ENCODE results near the gene CACNA1B.
"Not testable (repeated sequence)": the region's sequence is repeated elsewhere in the genome, so short reads cannot be mapped to it uniquely, and the experiment has no call there.

CACNA1B gene

DNA sequence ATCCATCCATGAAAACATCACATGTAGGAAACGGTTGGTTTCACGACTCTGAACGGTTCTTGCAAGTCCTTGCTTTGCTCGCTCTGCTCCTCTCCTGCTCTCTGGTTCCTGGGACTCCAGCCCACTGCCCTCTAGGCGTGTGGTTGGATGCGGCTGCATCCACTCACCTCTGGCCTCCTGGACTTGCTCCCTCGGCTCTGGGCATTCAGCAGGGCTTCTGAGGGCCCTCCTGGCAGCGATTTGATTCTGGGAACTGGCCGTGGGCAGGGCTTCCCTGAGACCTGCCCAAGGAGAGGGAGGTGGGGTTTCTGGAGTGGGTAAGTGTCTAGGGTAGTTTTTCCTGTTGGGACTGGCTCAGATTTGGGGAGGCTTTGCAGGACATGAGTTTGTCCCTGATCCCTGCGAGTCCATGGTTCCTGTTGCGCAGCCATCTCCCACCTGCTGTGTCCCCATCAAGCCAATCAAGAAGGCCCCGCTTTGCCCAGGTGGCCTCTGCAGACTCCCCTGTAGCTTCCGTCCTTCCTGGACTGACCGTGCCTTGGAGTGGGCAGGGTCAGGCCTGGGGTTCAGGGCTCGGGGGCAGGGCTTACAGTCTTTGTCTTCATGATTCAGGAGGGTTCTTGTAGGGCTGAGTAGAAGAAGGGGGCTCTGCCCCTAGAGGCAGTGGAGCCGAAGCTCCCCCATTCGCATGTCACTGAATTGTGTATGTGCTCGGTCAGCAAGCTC is 192.3 kb downstream of the CACNA1B start:
- no peak for DNase-seq (ENCODE audit: low read depth, low spot score)

DNA sequence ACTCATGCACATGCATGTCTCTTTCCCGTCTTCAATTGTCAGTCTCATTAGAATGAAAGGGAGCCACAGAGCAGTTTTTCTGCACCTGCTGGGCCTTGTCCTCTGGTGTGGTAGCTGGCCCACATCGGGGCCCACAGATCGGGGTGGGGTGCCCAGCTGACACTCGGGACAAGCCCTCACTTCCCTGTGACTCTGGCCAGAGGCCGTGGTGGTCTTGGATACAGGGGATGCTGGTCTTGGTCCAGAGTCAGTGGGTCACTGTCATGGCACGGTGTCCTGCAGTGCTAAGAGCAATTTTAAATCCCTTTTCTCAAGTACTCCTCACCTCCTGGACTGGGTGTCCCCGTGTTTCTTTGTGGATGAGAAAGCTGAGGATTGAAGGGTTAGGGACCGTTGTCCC is 193.2 kb downstream of the CACNA1B start:
- DNase-seq (ENCODE audit: low read depth, low spot score) = no peak

DNA sequence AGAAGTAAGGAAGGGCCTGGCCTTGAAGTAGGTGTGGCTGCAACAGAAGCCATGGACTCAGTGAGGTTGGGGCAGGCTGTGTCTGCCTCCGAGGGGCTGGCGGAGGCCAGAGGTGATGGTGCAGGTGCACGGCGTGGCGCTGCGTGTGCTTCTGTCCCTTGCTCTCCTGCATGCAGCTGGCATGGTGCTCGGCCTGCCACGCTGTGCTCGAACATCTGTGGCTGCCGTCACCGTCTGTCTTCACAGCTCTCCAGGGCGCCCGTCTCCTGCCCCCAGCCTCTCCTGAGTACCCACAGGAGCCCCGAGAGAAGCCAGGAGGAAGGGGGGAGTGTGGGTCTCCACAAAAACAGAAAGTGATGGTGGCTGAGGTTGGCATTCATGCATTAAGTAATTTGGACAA is 193.7 kb downstream of the CACNA1B start:
- DNase-seq (ENCODE audit: low read depth, low spot score) = no peak

DNA sequence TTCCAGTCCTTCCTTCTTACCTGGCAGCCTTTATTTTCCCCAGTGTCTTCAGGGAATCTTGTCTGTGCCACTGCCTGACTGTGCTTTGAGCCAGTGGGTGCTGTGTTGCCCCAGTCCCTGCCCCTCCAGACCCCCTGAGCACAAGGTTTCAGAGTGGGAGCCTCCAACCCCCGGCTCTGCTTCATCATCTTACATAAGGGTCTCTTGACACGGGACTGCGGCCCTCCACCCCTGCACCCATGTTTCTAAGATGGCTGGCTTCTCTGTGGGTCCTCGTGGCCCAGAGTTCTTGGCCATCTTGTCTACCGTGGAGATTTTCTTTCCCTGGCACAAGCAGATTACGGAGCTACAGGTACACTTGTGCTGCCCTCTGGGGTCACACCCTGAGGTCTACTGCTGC is 194.1 kb downstream of the CACNA1B start:
- no peak for DNase-seq (ENCODE audit: low read depth, low spot score)

DNA sequence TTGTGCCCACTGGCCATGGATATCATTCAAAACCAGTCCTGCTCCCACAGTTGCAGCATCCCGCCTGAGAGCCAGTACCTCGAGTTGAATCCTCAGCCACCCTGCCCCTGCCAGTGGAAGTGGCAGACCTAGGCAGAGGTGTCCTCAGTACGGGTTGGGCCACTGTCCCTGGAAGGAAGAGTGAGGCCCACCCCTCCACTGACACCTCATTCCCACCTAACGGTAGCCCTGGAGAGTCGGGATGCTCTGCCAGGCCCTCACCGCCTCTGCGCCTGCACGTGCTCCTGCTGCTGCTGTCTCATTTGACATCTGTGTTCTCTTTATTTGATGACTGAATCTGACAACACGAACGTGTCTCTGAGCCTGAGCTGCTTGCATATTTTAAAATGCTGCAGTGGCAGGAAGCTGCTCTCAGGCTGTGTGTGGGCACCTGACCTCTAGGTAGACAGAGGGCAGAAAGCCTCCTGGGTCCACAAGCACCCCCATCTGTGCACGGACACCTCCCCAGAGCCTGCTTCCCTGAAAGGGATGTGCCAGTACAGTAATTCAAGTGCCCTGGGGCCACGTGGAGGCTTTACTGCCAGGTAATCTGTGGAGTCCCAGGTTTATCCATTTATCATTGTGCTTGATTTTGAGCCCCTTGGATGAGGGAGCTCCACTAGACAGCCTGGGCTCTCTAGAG is 194.7 kb downstream of the CACNA1B start:
- no peak for DNase-seq (ENCODE audit: low read depth, low spot score)

DNA sequence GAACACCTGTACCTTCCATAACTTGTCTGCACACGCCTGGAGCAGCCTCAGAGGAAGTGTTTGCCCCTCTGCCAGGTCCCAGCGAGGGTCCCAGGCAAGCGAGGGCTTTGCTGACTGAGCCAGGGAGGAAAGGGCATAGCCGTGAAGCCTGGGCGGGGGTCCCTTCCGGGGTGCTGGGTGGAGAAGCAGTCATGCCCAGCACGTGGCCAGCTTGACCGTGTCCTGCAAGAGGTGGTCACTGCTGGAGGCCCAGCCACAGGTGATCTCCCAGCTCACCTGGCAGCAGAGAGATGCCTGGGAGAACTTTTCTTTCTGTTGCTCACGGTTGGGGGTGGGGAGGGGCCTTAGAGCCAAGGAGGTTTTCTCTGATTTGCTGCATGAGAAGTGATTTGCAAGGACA is 195.3 kb downstream of the CACNA1B start:
- DNase-seq (ENCODE audit: low read depth, low spot score) = no peak

DNA sequence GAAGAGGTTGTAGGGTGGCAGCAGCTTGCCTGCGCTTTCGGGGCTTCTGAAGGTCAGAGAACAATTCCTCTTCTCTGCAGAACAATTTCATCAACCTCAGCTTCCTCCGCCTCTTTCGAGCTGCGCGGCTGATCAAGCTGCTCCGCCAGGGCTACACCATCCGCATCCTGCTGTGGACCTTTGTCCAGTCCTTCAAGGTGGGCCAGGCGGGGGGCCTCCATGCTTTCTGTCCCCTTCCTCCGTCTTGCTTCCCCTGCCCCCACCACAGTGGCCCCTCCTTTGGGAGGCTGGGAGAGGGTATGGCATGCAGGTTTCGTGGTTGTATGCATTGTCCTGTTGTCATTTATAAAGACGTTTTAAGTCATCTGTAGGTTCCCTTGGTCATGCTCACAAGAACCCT is 195.8 kb downstream of the CACNA1B start:
- DNase-seq (ENCODE audit: low read depth, low spot score) = no peak

DNA sequence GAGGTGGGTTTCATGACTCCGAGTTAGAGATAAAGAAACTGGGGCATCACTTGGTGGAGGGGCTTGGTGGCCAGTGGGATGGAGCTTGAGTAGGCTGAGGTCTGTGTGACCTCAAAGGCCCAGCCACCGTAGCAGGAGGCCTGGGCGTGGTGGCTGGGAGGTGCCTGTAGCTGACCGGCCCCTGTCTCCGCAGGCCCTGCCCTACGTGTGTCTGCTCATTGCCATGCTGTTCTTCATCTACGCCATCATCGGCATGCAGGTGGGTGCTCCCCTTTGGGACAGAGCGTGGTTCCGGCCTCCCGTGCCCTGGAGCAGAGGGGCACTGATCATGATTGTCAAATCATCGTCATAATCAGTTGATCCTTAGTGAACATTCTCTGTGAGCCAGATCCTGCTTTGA is 196.2 kb downstream of the CACNA1B start:
- DNase-seq (ENCODE audit: low read depth, low spot score) = no peak

DNA sequence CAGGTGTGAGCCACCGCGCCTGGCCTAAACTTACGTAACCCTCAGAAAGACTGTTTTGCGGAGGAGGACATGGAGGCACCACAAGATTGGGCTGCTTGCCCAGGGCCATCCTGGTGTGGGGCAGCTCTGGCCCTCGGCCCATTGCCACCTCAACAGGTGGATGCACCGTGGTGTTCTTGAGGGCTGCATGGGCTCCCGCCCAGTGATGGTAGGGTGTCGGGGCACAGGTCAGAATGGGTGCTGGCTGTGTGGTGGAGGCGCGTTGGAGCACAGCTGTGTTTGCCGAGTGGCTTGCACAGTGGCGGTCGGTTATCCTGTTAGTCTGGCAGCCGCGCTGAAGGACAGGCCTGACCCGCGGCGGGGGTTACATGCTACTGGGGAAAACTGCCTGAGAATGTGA is 196.9 kb downstream of the CACNA1B start:
- DNase-seq (ENCODE audit: low read depth, low spot score) = no peak

DNA sequence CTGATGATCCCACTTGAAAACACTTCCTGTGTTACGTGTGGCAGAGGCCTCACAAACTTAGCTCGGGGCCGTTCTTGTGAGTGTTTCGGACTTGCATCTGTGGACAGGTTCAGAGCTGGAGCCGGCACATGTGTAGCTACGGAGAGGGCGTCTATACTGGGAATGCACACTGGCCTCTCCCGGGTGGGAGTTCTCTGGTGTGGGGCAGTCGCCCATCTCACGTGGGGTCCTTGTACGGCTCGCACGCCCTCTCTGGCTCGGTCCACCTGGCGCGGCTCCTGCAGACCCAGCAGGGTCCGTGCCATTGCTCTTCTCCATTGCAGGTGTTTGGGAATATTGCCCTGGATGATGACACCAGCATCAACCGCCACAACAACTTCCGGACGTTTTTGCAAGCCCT is 197.9 kb downstream of the CACNA1B start:
- DNase-seq (ENCODE audit: low read depth, low spot score) = no peak

DNA sequence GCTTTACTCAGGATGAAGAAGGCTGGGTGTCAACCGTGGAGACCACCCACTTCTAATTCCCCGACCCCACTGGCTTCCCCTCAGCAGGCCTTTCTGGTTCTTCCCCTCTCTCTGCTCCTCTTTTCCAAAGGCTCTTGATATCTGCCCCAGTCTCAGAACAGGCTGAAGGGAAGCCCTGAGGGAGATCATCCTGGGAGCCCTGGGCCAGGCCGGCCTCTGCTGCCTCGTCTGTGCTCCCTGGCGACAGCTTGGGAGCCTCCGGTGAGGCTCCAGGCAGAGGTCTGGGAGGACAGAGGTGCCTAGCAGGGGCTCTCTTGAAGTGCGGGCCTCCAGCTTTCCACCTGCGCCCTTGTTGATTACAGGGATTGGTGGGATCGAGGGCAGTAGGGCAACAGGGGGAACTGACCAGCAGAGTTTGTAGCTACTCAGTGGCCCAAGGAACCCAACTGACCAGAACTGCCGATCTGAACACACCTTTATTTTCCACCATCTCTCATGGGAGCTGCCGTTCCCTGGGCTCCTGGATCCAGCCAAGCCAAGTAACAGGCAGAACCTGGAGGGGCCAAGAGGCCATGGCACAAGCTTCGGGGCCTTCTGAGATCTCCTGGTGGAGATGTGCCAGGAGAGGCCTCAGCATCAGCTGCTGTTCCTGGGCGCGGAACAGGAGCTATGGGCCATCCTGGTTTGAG is 198.5 kb downstream of the CACNA1B start:
- DNase-seq (ENCODE audit: low read depth, low spot score) = no peak

DNA sequence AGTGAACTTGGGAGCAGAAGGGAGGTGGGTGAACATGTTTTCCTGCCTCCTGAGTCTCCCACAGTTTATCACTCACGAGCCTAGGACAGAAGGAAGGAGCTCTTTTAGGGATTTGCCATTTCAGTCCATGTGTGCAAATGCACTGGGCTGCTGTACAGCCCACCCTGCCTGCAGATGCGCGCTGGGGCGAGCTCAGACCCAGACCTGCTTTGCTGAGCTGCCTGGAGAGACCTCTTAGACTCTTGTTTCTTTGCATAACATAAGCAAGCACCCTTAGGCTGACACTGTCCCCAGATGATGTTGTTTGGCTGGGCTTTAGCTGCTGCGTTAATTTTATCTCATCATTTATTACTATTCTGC is 199.0 kb downstream of the CACNA1B start:
- DNase-seq (ENCODE audit: low read depth, low spot score) = no peak

DNA sequence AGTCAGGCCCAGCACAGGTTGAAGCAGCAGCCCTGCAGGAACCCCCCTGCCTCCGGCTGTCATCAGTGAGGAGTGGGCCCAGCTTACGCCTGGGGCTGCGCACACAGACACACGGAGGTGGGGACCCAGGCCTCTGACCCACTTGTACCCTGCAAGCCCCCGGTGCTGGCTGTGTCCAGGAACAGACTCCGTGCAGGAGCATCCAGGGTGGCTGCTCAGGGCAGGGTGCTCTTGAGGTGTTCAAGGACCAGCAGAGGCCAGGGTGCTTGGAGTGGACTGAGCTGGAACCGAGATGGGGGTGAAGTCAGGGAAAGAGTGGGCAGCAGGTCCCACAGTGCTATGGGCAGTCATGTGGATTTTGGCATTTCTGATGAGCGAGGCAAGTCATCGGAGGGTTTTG is 199.5 kb downstream of the CACNA1B start:
- DNase-seq (ENCODE audit: low read depth, low spot score) = no peak

DNA sequence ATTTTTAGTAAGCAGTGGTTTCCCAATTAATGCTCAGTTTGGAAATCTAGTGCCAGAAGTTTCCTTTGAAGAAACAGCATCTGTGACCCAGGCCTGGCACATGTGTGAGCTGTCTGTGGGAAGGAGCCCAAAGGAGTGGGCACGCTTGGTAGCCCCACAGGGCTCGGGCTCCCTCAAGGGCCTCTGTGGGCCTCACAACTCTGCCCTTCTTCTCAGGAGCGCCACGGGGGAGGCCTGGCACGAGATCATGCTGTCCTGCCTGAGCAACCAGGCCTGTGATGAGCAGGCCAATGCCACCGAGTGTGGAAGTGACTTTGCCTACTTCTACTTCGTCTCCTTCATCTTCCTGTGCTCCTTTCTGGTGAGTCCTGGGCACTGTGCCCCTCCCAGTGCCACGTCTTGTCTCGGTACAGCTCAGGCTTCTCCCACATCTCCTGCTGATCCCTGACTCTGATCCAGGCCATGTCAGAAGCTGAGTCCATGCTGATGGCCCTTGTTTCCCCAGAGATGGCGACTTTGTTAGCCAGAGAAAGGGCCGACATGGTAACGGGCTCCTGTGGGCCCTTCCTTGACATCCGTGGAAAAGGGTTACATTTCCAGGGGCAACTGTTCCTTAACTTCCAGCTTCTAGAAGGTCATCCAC is 200.4 kb downstream of the CACNA1B start:
- no peak for DNase-seq (ENCODE audit: low read depth, low spot score)

DNA sequence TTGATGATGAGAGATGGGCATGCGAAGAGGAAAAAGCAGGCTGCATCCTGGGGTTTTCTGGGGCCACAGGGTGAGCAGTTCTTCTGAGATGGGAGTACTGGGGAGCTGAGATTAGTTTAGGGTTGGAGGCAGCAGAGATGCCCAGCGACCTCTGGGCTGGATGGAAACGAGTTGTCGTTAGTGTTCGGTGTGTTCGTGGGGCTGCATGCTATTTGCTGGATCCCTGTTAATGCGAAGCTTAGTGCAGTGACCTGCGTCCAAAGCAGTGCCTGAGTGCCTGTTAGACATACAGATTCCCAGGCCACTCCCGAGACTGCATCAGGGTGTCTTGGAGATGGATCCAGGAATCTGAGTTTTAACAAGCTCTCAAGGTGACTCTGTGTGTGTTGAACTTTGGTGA is 201.3 kb downstream of the CACNA1B start:
- no peak for DNase-seq (ENCODE audit: low read depth, low spot score)

DNA sequence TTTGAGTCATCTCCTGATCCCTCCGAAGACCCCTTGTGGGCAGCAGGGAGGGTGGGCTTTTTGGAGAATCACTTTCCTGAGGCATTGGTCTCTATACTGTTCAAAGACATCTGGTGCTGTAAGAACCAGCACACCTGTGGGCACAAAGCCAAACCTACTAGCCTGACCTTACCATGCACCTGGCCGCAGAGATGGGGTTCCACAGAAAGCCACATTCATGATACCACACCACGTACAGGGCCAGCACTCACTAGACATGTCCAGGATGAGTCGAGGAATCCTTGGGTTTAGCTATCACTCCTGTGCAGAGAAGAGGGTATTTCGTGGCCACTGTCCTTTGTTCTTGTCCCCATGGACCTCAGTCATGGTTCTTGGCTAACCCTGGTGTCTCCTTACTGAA is 203.4 kb downstream of the CACNA1B start:
- no peak for DNase-seq (ENCODE audit: low read depth, low spot score)

DNA sequence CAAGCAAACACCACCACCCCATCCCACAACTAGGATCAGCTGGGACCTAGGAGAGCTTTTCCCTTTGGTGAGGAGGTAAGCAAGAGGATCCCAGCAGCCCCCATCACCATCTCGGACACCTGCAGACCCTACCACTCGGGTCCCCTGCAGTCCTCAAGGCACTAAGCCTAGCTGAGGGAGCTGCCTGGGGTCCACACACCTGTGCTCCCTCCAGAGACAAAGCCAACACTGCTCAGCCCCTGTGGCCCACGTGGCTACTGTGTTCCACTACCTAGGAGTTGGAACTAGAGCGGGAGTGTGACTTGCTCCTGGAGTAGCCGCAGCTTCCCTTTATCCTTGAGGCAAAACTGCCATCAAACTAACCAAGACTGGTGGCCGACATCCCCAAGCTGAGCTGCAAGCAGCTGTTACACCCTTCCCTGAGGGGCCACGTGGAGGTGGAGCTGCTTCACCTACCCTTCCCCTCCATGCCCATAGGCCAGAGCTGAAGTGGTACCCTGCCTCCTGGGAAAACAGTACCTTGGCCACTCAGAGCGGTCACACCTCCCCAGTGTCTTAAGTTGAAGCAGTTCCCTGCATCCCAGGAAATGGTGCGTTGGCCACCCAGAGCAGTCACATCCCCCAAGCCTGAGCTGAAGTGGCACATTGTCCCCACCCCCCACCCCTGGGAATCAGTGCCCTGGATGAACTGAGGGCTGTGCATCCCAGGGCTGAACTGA is 205.5 kb downstream of the CACNA1B start:
- DNase-seq (ENCODE audit: low read depth, low spot score) = no peak

DNA sequence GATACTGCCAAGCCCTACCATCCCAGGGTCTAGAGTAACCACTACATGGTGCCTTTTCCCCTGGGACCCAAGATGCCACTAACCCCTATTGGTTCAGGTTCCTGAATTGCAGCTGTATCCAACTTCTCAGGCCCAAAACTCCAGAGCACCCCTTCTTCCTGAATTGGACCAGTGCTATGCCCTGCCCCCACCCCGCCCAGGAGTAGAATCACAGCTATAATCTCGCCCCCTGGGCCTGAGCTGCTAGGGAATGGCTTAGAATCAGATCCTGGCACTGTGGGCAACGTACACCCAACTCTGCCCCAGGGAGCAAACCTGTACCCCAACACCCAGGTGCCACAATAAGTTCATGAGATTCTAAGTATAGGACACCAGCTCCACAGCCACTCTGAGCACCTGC is 206.3 kb downstream of the CACNA1B start:
- DNase-seq (ENCODE audit: low read depth, low spot score) = no peak

DNA sequence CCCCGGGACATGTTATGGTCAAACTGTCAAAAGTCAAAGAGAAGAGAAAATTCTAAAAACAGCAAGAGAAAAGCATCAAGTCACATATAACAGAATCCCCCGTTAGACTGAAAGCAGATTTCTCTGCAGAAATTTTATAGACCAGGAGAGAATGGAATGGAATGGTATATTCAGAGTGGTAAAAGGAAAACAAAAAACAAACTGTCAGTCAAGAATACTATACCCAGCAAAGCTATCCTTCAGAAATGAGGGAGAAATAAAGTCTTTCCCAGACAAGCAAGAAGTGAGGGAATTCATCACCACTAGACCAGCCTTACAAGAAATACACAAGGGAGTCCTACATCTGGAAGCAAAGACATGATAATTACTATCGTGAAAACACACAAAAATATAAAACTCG is 208.0 kb downstream of the CACNA1B start:
- no peak for DNase-seq (ENCODE audit: low read depth, low spot score)

DNA sequence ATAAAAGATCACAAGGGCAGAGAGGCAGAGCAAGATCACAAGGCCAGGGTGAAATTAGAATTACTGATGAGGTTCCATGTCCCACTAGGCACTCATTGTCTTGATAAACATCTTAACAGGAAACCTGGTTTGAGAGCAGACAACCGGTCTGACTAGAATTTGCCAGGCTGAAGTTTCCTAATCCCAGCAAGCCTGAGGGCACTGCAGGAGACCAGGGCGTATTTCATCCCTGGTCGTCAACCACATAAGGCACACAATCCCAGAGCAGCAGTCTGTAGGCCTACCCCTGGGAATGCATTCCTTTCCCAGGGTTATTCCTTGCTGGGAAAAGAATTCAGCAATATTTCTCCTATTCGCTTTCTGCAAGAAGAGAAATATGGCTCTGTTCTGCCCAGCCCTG is 214.5 kb downstream of the CACNA1B start:
- DNase-seq (ENCODE audit: low read depth, low spot score) = not testable (repeated sequence)

DNA sequence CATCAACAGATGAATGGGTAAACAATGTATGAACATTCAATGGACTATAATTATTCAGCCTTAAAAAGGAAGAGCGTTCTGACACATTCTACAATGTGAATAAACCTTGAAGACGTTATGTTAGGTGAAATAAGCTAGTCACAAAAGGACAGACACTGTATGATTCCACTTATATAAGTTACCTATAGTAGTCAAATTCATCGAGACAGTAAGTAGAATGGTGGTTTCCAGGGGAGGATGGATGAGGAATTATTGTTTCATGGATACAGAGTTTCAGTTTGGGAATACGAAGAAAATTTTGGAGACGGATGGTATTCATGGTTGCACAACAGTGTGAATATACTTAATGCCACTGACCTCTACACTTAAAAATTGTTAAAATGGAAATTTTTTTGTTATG is 216.4 kb downstream of the CACNA1B start:
- DNase-seq (ENCODE audit: low read depth, low spot score) = no peak
